ENCODE measurements around the gene BTNL3. TPM values are rescaled to one million over a fixed set of nuclear protein-coding genes. Genes with fewer than 3 reads are reported as not detected.
"Not testable (repeated sequence)": the region's sequence is repeated elsewhere in the genome, so short reads cannot be mapped to it uniquely, and the experiment has no call there.

Gene BTNL3
- total RNA-seq, 1 donor from 2014 or later: not detected

DNA sequence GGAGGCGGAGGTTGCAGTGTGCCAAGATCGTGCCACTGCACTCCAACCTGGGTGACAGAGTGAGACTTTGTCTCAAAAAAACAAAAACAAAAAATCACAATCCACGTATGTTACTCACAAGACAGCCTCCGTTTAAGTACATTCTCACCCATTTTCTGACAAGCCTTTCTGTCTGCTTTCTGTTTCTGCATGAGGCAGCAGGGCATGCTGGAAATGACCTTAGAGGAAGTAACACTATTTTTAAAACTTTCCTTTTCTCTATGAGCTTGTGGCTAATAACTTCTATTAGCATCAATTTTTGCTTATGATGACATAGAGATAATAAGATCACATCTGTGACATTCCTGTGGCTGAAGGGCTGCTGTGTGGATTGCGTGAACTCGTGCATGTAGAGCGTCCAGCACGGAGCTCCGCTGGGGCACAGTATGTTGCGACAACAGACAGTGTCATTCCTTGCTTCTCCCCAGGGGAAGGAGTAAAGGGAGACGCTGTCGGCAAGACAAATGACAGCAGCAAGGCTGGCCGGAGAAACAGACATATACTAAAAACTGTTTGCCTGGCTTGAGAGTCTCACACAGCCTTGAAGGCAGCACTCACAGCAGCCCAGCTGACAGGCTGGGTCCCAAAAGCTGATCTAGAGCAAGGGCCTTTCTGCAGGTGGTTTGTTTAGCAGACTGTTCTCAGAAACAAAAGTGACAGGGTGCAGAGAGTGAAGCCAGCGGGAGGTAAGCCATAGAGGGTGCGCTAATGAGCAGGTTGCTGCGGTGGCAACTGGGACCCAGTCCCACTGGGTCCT, 1.6 kb downstream of the BTNL3 start:
- Mint-ChIP-seq H3K9me3 (no peaks in the 10 kb centered on the region), H3K36me3 (ENCODE audit: low read depth) (no peaks in the 10 kb centered on the region), H3K27ac (no peak overlapping the region), H3K27me3 (no peaks in the 10 kb centered on the region), H3K4me3 (no peak overlapping the region), H3K4me1 (no peaks in the 10 kb centered on the region)
- intact Hi-C loops (cut with micrococcal nuclease): no loop called here
- DNase-seq: no peak

DNA sequence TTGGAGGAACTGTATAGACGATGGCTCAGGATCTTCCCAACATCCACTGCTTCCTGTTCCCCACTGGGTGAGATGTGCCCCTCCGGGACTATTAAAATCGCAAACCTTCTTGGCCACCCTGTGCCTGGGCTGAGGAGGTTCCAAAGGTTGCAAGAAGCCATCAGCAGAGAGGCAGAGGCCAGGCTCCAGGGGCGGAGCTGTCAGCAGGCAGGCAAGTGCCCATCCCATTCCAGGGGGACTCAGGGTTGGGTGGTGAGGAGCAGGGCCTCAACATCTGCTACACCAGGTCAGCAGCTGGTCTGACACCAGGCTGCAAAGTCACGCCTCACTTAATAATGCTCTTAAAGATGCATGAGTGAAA, 2.2 kb downstream of the BTNL3 start:
- Mint-ChIP-seq H3K27ac (no peak overlapping the region), H3K9me3 (no peaks in the 10 kb centered on the region), H3K4me1 (no peaks in the 10 kb centered on the region), H3K4me3 (no peak overlapping the region), H3K27me3 (no peaks in the 10 kb centered on the region), H3K36me3 (ENCODE audit: low read depth) (no peaks in the 10 kb centered on the region)
- intact Hi-C loops (cut with micrococcal nuclease): no loop called here
- no peak for DNase-seq

DNA sequence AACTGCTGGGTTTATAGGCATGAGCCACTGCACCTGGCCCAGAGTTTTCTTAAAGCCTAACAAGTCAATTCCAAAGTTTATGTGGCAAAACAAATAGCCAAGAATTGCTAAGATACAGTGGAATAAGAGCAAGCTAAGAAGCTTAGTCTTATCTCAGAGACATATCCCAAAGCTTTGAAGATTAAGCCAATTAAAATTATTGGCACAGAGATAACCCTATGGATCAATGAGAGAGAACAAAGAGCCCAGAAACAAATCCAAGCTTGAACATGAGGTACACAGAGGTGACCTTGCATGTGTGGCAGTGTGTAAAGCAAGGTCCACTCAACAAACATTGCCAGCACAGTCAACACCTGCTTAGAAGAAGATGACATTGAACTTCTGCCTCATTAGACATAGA, 13.3 kb downstream of the BTNL3 start:
- Mint-ChIP-seq H3K27ac (no peak overlapping the region), H3K4me1 (no peaks in the 10 kb centered on the region), H3K4me3 (no peak overlapping the region), H3K36me3 (ENCODE audit: low read depth) (no peaks in the 10 kb centered on the region), H3K9me3 (no peaks in the 10 kb centered on the region), H3K27me3 (no peaks in the 10 kb centered on the region)
- no peak for DNase-seq
- intact Hi-C loops (cut with micrococcal nuclease): no loop called here

DNA sequence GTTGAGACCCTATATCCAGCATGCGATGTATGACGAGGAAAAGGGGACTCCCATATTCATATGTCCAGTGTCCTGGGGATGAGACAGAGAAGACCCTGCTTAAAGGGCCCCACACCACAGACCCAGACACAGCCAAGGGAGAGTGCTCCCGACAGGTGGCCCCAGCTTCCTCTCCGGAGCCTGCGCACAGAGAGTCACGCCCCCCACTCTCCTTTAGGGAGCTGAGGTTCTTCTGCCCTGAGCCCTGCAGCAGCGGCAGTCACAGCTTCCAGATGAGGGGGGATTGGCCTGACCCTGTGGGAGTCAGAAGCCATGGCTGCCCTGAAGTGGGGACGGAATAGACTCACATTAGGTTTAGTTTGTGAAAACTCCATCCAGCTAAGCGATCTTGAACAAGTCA, 17.1 kb downstream of the BTNL3 start:
- H3K9me3 Mint-ChIP-seq: no peaks in the 10 kb centered on the region
- H3K27ac Mint-ChIP-seq: no peak overlapping the region
- no peak for DNase-seq
- H3K36me3 Mint-ChIP-seq (ENCODE audit: low read depth): no peaks in the 10 kb centered on the region
- no peaks in the 10 kb centered on the region for H3K4me1 Mint-ChIP-seq
- intact Hi-C loops (cut with micrococcal nuclease): loop anchor here (1.0 kb wide), 1 partner anchor 58 kb away; no protein-coding TSS in a partner anchor
- H3K27me3 Mint-ChIP-seq: no peaks in the 10 kb centered on the region
- H3K4me3 Mint-ChIP-seq: no peak overlapping the region

DNA sequence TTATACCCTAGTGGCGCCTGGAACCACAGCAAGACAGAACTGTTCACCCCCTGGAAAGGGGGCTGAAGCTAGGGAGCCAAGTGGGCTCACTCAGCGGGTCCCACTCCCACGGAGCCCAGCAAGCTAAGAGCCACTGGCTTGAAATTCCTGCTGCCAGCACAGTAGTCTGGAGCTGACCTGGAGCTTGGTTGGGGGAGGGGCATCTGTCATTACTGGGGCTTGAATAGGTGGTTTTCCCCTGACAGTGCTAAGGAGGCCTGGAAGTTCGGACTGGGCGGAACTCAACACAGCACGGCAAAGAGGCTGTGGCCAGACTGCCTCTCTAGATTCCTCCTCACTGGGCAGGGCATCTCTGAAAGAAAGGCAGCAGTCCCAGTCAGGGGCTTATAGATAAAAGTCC, 19.5 kb downstream of the BTNL3 start:
- H3K36me3 Mint-ChIP-seq (ENCODE audit: low read depth): no peaks in the 10 kb centered on the region
- H3K4me1 Mint-ChIP-seq: no peaks in the 10 kb centered on the region
- intact Hi-C loops (cut with micrococcal nuclease): no loop called here
- no peak overlapping the region for H3K4me3 Mint-ChIP-seq
- H3K27me3 Mint-ChIP-seq: peaks cover 2% of the 10 kb centered on the region
- DNase-seq: no peak
- no peak overlapping the region for H3K27ac Mint-ChIP-seq
- H3K9me3 Mint-ChIP-seq: no peaks in the 10 kb centered on the region

DNA sequence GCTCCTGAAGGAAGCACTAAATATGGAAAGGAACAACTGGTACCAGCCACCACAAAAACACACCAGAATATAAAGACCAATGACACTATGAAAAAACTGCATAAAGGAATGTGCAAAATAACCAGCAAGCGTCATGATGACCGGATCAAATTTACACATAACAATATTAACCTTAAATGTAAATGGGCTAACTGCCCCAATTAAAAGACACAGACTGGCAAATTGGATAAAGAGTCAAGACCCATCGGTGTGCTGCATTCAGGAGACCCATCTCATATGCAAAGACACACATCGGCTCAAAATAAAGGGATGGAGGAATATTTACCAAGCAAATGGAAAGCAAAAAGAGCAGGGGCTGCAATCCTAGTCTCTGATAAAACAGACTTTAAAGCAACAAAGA, 21.4 kb downstream of the BTNL3 start:
- H3K27ac Mint-ChIP-seq, H3K27me3 Mint-ChIP-seq: not testable (repeated sequence)

DNA sequence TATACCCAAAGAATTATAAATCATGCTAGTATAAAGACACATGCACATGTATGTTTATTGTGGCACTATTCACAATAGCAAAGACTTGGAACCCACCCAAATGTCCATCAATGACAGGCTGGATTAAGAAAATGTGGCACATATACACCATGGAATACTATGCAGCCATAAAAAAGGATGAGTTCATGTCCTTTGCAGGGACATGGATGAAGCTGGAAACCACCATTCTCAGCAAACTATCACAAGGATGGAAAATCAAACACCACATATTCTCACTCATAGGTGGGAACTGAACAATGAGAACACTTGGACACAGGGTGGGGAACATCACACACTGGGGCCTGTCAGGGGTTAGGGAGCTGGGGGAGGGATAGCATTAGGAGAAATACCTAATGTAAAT, 26.0 kb downstream of the BTNL3 start:
- H3K9me3 Mint-ChIP-seq; H3K4me3 Mint-ChIP-seq; H3K4me1 Mint-ChIP-seq; H3K27ac Mint-ChIP-seq; H3K27me3 Mint-ChIP-seq; DNase-seq; H3K36me3 Mint-ChIP-seq (ENCODE audit: low read depth); intact Hi-C loops (cut with micrococcal nuclease): not testable (repeated sequence)

More for the DNA sequence above, 21.4 kb downstream of the BTNL3 start:
- H3K4me3 Mint-ChIP-seq; H3K36me3 Mint-ChIP-seq (ENCODE audit: low read depth); H3K9me3 Mint-ChIP-seq; DNase-seq; H3K4me1 Mint-ChIP-seq; intact Hi-C loops (cut with micrococcal nuclease): not testable (repeated sequence)

DNA sequence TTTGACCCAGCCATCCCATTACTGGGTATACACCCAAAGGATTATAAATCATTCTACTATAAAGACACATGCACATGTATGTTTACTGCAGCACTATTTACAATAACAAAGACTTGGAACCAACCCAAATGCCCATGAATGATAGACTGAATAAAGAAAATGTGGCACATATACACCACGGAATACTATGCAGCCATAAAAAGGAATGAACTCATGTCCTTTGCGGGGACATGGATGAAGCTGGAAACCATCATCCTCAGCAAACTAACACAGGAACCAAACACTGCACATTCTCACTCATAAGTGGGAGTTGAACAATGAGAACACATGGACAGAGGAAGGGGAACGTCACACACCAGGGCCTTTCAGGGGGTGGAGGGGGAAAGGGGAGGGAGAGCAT, 28.8 kb downstream of the BTNL3 start:
- H3K4me3 Mint-ChIP-seq: not testable (repeated sequence)

DNA sequence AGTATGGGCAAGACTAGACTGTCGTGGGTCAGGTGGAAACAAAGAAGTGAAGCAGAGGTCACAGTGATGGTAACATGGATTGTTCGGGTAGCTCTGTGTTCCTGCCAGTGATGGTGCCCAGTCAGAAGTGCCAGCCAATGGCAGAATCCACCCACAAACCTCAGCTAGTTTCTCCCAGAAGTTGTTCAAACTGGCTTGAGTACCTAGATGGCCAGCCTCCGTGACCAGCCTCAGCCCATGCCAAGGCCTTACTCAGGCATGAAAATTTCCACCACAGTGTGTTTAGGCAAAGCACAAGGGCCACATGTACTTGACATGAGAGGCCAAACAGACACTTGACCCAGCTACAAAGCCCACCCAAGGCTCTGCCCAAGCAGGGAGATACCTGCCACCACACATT, 32.0 kb downstream of the BTNL3 start:
- H3K27me3 Mint-ChIP-seq: peaks cover 2% of the 10 kb centered on the region
- no peak overlapping the region for H3K27ac Mint-ChIP-seq
- no peaks in the 10 kb centered on the region for H3K36me3 Mint-ChIP-seq (ENCODE audit: low read depth)

More for the DNA sequence above, 28.8 kb downstream of the BTNL3 start:
- intact Hi-C loops (cut with micrococcal nuclease); DNase-seq; H3K9me3 Mint-ChIP-seq; H3K27ac Mint-ChIP-seq; H3K36me3 Mint-ChIP-seq (ENCODE audit: low read depth); H3K4me1 Mint-ChIP-seq; H3K27me3 Mint-ChIP-seq: not testable (repeated sequence)

DNA sequence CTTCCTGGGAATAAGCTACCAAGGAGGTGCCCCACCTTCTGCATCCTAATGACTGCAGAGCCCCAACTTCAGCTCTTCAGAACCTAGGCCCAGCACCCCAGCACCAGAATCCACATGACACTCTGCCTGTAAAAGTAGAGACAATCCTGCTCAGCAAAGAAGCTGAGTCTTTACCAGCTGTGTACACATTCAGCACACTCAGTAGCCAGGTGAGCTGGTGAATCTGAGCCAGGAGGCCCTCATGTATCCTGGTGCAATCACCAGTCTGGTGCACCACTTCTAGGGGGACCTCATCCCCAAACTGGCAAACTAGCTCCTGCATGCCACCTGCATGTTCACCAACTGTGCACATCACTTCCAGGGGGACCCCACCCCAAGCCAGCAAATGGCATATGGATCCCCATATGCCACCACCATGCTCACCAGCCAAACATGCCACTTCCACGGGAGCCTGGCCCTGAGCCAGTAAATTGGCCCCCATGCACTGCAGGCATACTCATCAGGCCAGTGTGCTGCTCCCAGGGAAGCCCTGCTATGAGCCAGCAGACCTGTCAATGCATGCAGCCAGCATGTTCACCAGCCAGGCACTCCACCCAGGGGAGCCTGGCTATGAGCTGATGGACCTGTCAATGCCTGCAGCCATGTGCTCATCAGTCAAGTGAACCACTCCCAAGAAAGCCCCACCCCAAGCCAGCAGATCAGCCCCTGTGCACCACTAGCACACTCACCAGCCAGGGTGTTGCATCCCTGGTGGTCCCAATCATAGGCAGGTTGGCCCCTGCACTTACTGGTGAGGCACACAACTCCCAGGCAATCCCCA, 35.8 kb downstream of the BTNL3 start:
- no peak for DNase-seq
- peaks cover 10% of the 10 kb centered on the region for H3K9me3 Mint-ChIP-seq
- no peak overlapping the region for H3K4me3 Mint-ChIP-seq
- no peak overlapping the region for H3K27ac Mint-ChIP-seq
- peaks cover 5% of the 10 kb centered on the region for H3K27me3 Mint-ChIP-seq
- H3K4me1 Mint-ChIP-seq: no peaks in the 10 kb centered on the region
- no peaks in the 10 kb centered on the region for H3K36me3 Mint-ChIP-seq (ENCODE audit: low read depth)
- intact Hi-C loops (cut with micrococcal nuclease): no loop called here

More for the DNA sequence above, 32.0 kb downstream of the BTNL3 start:
- Mint-ChIP-seq H3K4me1 (no peaks in the 10 kb centered on the region), H3K9me3 (peaks cover 10% of the 10 kb centered on the region), H3K4me3 (no peak overlapping the region)
- DNase-seq: no peak
- intact Hi-C loops (cut with micrococcal nuclease): no loop called here

DNA sequence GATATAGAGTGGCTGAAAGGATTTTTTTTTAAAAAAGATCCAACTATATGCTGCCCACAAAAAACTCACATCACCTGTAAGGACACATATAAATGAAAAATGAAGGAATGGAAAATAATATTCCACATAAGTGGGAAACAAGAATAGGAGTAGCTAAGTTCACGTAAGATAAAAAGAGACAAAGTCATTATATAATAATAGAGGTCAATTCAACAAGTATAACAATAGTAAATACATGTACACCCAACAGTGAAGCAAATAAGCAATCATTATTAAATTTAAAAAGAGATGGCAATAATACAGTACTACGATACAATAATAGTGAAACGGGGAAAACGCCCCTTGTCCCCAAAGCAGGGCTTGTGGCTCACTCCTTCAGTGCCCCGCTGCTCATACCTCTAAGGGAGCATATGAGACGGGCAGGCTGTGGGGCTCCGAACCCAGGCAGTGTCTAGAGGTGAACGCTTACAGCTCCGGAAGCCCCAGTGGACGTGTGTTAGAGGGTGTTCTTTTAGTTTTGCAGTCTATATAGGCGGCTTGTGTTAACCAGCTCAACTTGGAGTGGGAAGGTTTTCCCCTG, 38.9 kb downstream of the BTNL3 start:
- no peak for DNase-seq
- Mint-ChIP-seq H3K27me3 (peaks cover 9% of the 10 kb centered on the region), H3K36me3 (ENCODE audit: low read depth) (no peaks in the 10 kb centered on the region), H3K9me3 (peaks cover 4% of the 10 kb centered on the region), H3K4me3 (no peak overlapping the region), H3K27ac (no peak overlapping the region), H3K4me1 (no peaks in the 10 kb centered on the region)
- intact Hi-C loops (cut with micrococcal nuclease): no loop called here

DNA sequence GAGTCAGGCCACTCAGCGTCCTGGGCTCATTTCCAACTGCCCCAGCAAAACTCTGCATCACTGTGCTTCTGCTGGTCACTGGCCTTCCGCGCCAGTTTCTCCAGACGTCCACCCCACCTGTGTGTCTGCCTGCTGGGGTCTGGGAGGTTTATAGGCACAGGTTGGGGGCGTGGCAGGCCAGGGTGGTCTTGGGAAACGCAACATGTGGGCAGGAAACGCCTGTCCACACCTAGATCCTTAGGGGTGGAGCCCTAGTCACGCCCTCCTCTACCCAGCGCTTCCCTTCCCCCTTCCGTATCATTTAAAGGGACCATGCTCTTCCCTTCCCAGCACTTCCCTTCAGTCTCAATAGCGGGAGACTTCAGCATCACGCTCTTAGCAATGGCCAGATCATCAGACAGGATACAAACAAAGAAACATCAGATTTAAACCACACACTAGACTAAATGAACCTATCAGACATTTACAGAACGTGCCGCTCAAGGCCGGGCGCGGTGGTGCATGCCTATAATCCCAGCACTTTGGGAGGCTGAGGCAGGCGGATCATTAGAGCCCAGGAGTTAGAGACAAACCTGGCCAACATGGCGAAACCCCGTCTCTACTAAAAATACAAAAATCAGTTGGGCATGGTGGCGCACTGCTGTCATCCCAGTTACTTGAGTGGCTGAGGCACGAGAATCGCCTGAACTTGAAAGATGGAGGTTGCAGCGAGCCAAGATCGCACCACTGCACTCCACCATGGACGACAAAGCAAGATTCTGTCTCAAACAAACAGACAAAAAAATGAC, 39.6 kb downstream of the BTNL3 start:
- no peaks in the 10 kb centered on the region for H3K4me1 Mint-ChIP-seq
- no peak overlapping the region for H3K27ac Mint-ChIP-seq
- no peaks in the 10 kb centered on the region for H3K36me3 Mint-ChIP-seq (ENCODE audit: low read depth)
- H3K9me3 Mint-ChIP-seq: peaks cover 4% of the 10 kb centered on the region
- intact Hi-C loops (cut with micrococcal nuclease): no loop called here
- no peak for DNase-seq
- peaks cover 9% of the 10 kb centered on the region for H3K27me3 Mint-ChIP-seq
- no peak overlapping the region for H3K4me3 Mint-ChIP-seq

DNA sequence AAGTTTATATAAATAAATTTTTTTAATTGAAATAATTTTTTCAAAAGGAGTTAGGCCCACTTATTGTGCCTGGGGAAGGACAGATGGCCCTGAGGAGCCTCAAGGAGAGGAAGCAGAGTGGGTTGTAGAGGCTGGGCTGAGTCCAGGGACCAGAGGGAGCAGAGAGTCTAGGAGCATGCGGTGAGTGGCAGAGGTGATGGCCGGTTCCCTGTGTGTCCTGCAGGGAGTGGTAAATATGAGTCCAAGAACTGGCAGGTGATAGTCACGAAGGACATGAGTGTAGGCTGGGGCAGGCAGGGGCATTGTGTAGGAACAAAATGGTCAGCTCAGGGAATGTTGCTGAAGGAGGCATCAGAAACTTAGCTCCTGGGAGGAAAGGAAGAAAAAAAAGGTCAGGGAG, 43.1 kb downstream of the BTNL3 start:
- Mint-ChIP-seq H3K27me3 (peaks cover 7% of the 10 kb centered on the region), H3K9me3 (peaks cover 4% of the 10 kb centered on the region), H3K27ac (no peak overlapping the region), H3K4me3 (no peak overlapping the region), H3K36me3 (ENCODE audit: low read depth) (no peaks in the 10 kb centered on the region), H3K4me1 (no peaks in the 10 kb centered on the region)
- intact Hi-C loops (cut with micrococcal nuclease): no loop called here
- DNase-seq: no peak
